ENCODE data around the gene TMPRSS2.
"Not testable (repeated sequence)": the region's sequence is repeated elsewhere in the genome, so short reads cannot be mapped to it uniquely, and the experiment has no call there.

GRCh38 chr21:41420998-41421397 lies 87.0 kb downstream of the TMPRSS2 start:
- TF ChIP-seq CTCF, EP300 (IDR thresholded peaks at IDR 0.05): not testable (repeated sequence)
